ENCODE measurements around the gene POMP.

The POMP gene

DNA sequence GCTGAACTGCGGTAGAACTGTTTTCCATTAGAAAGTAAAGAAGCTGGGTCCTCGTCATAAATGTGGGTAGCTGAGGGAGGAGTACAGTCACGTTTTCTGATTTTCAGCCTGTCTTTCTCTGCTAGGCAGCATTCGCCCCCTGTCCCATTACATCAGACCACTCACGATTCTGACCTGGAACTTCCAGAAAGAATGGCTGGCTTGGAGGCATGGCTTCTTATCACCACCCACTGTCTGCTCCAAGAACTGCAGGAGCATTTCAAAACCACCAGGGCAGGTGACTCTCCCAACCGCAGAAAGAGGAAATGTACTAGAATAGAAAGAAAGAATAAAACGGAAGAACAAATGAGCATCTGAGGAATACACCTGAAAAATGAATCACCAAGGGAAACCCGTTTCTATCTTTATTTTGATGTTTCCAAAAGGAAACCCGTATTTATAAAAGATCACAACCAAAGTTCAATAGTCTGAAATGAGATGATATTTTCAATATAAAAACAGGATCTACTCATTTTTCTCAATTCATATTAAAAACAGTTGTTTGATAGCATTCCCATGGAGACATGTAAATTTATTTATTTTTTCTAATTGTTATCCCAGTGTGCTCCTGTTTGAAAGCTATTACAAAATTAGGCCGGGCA, 22.1 kb upstream of the POMP start:
- H3K27me3 ChIP-seq (ENCODE audit: insufficient read depth, poor library complexity, severe bottlenecking), result no peaks in the 10 kb centered on the region
- no peaks in the 10 kb centered on the region for H3K4me1 ChIP-seq (ENCODE audit: insufficient read depth, poor library complexity, severe bottlenecking)
- ATAC-seq (ENCODE audit: low read depth) (peak; percentile 64; the same call in 1 of the 3 replicates), DNase-seq (ENCODE audit: low spot score) (no peak)
- TF ChIP-seq CTCF (IDR thresholded peaks at IDR 0.05; ENCODE audit: poor library complexity, severe bottlenecking), result peak; percentile 75
- no peaks in the 10 kb centered on the region for H3K36me3 ChIP-seq (ENCODE audit: low read depth)
- no peak overlapping the region for H3K4me3 ChIP-seq (ENCODE audit: severe bottlenecking)
- H3K9me3 ChIP-seq (ENCODE audit: severe bottlenecking), result no peaks in the 10 kb centered on the region
- no peak overlapping the region for H3K27ac ChIP-seq (ENCODE audit: poor library complexity, severe bottlenecking)

- DNase-seq (ENCODE audit: low spot score) (no peak), ATAC-seq (ENCODE audit: low read depth) (no peak)
- no peaks in the 10 kb centered on the region for H3K27me3 ChIP-seq (ENCODE audit: insufficient read depth, poor library complexity, severe bottlenecking)
- H3K27ac ChIP-seq (ENCODE audit: poor library complexity, severe bottlenecking), result no peak overlapping the region
- no peak for TF ChIP-seq CTCF (IDR thresholded peaks at IDR 0.05; ENCODE audit: poor library complexity, severe bottlenecking)
- H3K4me1 ChIP-seq (ENCODE audit: insufficient read depth, poor library complexity, severe bottlenecking), result no peaks in the 10 kb centered on the region
- no peaks in the 10 kb centered on the region for H3K36me3 ChIP-seq (ENCODE audit: low read depth)
- no peaks in the 10 kb centered on the region for H3K9me3 ChIP-seq (ENCODE audit: severe bottlenecking)
- H3K4me3 ChIP-seq (ENCODE audit: severe bottlenecking), result no peak overlapping the region
Measured at GRCh38 chr13:28637714-28638355, 21.1 kb upstream of the POMP start.

- no peak for ATAC-seq (ENCODE audit: low read depth)
- no peaks in the 10 kb centered on the region for H3K27me3 ChIP-seq (ENCODE audit: insufficient read depth, poor library complexity, severe bottlenecking)
- TF ChIP-seq CTCF (IDR thresholded peaks at IDR 0.05; ENCODE audit: poor library complexity, severe bottlenecking), result no peak
- H3K9me3 ChIP-seq (ENCODE audit: severe bottlenecking), result no peaks in the 10 kb centered on the region
- no peaks in the 10 kb centered on the region for H3K4me1 ChIP-seq (ENCODE audit: insufficient read depth, poor library complexity, severe bottlenecking)
- H3K4me3 ChIP-seq (ENCODE audit: severe bottlenecking), result no peak overlapping the region
- DNase-seq (ENCODE audit: low spot score), result no peak
- no peak overlapping the region for H3K27ac ChIP-seq (ENCODE audit: poor library complexity, severe bottlenecking)
- H3K36me3 ChIP-seq (ENCODE audit: low read depth), result no peaks in the 10 kb centered on the region
Measured at GRCh38 chr13:28638756-28639155, 20.2 kb upstream of the POMP start.

- H3K36me3 ChIP-seq (ENCODE audit: low read depth), result no peaks in the 10 kb centered on the region
- no peak overlapping the region for H3K27ac ChIP-seq (ENCODE audit: poor library complexity, severe bottlenecking)
- H3K9me3 ChIP-seq (ENCODE audit: severe bottlenecking), result no peaks in the 10 kb centered on the region
- ATAC-seq (ENCODE audit: low read depth) (no peak), DNase-seq (ENCODE audit: low spot score) (no peak)
- H3K4me1 ChIP-seq (ENCODE audit: insufficient read depth, poor library complexity, severe bottlenecking), result no peaks in the 10 kb centered on the region
- H3K4me3 ChIP-seq (ENCODE audit: severe bottlenecking), result no peak overlapping the region
- no peaks in the 10 kb centered on the region for H3K27me3 ChIP-seq (ENCODE audit: insufficient read depth, poor library complexity, severe bottlenecking)
- TF ChIP-seq CTCF (IDR thresholded peaks at IDR 0.05; ENCODE audit: poor library complexity, severe bottlenecking), result no peak
Measured at GRCh38 chr13:28640861-28641599, 17.9 kb upstream of the POMP start.
